Hematopoietic multipotent progenitor cell treated with erythropoietin and hydrocortisone succinate and interleukin-3 and kit ligand, for 4 days (in vitro differentiated cells): ENCODE data around the gene ANKRD24.
"Not testable (repeated sequence)": the region's sequence is repeated elsewhere in the genome, so short reads cannot be mapped to it uniquely, and the experiment has no call there.

ENCODE experiments used
- DNase-seq: peaks from one replicate; pipeline ENCODE4 v3.0.0-alpha.2; 2015

The ANKRD24 gene

GRCh38 chr19:4233282-4233853, 50.9 kb downstream of the ANKRD24 start:
- peak; percentile 70 for DNase-seq

- DNase-seq = no peak
Observed at GRCh38 chr19:4234142-4234861, 51.8 kb downstream of the ANKRD24 start.

- DNase-seq = no peak
Observed at GRCh38 chr19:4234862-4235201, 52.3 kb downstream of the ANKRD24 start.

- not testable (repeated sequence) for DNase-seq
Observed at GRCh38 chr19:4237510-4237909, 55.0 kb downstream of the ANKRD24 start.

GRCh38 chr19:4238831-4239230, 56.3 kb downstream of the ANKRD24 start:
- no peak for DNase-seq

- DNase-seq = no peak
Observed at GRCh38 chr19:4241824-4242430, 59.4 kb downstream of the ANKRD24 start.

GRCh38 chr19:4245938-4246337, 63.4 kb downstream of the ANKRD24 start:
- not testable (repeated sequence) for DNase-seq

- DNase-seq = peak; percentile 100
Observed at GRCh38 chr19:4246767-4247593, 64.5 kb downstream of the ANKRD24 start, which contains the start of gene YJU2. YJU2 (plus strand) TSS chr19:4247080; CDS start chr19:4247147, 67 bp downstream.

- peak; percentile 44 for DNase-seq
Observed at GRCh38 chr19:4256563-4256962, 74.1 kb downstream of the ANKRD24 start.

GRCh38 chr19:4257025-4257424, 74.5 kb downstream of the ANKRD24 start:
- DNase-seq = no peak

GRCh38 chr19:4258181-4258580, 75.7 kb downstream of the ANKRD24 start:
- DNase-seq = no peak

GRCh38 chr19:4260613-4261191, 78.2 kb downstream of the ANKRD24 start:
- DNase-seq = peak; percentile 41

- DNase-seq = peak; percentile 35
Observed at GRCh38 chr19:4264812-4265211, 82.3 kb downstream of the ANKRD24 start.

GRCh38 chr19:4266253-4267000, 83.9 kb downstream of the ANKRD24 start:
- no peak for DNase-seq

GRCh38 chr19:4267101-4267900, 84.8 kb downstream of the ANKRD24 start:
- DNase-seq = peak; percentile 86

- DNase-seq = no peak
Observed at GRCh38 chr19:4267901-4268815, 85.7 kb downstream of the ANKRD24 start.

- no peak for DNase-seq
Observed at GRCh38 chr19:4268816-4269430, 86.4 kb downstream of the ANKRD24 start.

- no peak for DNase-seq
Observed at GRCh38 chr19:4272894-4273293, 90.4 kb downstream of the ANKRD24 start.

GRCh38 chr19:4274321-4274686, 91.8 kb downstream of the ANKRD24 start:
- not testable (repeated sequence) for DNase-seq
